ENCODE results near the gene ELMO3.

The ELMO3 gene

DNA sequence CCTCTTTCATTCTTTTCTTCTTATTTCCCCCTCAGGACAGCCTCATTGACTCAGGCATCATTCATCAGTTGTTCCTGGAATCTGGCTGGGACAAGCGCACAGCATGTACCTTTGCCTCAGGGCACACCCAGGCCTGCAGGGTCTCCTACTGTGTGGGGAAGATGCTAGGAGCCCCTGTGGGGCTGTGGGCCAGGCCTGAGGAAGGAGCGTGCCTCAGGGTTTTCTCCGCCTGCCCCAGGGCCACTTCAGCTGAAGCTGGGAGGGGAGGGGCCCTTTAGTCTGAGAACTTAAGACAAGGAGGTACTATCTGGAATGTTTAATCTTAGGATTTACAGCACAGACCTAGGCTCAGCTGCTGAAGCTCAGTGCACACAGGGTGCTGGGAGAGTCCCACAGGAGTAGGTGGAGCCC lies 7.9 kb downstream of the ELMO3 start:
- peaks cover 5% of the 10 kb centered on the region for H3K36me3 Mint-ChIP-seq (ENCODE audit: low read depth)
- no peaks in the 10 kb centered on the region for H3K4me1 Mint-ChIP-seq
- ATAC-seq (no peak), DNase-seq (no peak)
- H3K27ac Mint-ChIP-seq: no peak overlapping the region
- no peaks in the 10 kb centered on the region for H3K9me3 Mint-ChIP-seq
- H3K27me3 Mint-ChIP-seq: no peaks in the 10 kb centered on the region
- H3K4me3 Mint-ChIP-seq: no peak overlapping the region

DNA sequence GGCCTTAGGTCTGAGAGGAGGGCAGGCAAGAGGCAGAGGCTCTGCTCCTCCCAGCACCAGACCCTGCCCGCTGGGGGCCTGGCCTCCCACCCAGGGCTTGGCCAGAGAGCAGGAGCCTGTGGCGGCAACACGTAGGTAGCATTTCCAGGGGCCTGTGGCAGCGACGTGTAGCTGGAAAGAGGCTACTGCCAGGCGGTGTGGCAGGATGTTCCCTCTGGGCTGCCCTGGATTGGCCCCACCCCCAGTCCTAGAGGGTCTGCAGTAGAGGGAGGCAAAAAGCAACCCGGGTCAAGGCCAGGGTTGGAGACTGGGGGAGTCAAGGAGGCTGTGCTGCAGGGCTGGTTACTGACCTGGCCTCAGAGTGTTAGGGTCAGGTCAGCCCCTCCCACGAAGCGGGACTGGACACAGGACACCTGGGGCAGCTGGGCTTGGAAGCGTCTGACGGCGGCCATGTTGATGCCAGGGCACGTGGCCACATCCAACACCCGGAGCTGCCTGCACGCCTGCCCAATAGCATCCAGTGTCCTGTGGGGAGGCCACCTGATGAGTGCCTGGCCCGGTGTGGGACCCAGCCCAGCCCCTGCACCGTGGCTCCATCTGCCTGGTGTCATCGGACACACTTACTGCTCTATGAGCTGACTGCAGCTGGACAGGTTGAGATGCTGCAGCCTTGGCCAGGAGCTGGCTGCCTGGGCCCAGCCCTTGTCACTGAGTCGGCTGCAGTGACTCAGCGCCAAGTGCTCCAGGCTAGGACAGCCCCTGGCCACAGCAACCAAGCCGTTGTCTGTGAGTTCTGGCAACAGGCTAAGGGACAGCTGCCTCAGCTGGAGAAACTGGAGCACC lies 8.5 kb downstream of the ELMO3 start:
- Mint-ChIP-seq H3K9me3 (no peaks in the 10 kb centered on the region), H3K27me3 (no peaks in the 10 kb centered on the region), H3K4me3 (no peak overlapping the region), H3K27ac (no peak overlapping the region), H3K4me1 (no peaks in the 10 kb centered on the region), H3K36me3 (ENCODE audit: low read depth) (peaks cover 5% of the 10 kb centered on the region)
- no peak for ATAC-seq
- DNase-seq: no peak

DNA sequence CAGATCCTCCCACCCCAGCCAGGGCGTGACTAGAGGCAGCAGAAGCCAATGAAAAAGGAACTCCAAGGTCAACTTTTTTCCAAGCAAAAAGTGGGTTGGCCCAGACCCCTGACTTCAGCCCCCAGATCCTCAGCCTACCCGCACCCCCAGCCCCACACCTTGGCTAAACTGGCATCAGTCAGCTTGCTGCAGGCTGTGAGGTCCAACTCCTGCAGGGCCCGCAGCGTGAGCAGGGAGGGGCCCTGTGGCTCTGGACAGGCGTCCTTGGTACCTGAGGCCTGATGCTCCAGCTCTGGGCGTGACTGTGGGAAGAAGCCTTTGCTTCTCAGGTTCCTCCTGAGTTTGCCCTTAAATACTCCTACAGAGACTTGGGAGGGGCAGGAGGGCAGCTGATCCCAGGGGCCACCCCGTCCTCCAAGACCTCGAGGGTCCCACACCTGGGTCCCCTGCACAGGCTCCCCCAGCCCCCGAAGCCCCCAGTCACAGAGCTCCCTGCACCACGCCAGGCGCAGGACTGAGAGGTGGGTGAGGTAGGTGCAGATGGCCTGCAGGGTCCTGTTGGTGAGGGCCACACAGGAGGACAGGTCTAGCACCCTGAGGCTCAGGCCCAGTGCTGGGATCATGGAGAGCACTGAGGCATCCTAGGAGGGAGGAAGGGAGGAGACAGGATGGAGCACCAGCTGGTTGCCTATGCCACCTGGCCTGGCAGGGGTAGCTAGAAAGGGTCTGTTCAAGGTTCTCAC lies 9.4 kb downstream of the ELMO3 start:
- peak; percentile 2 for ATAC-seq
- H3K27ac Mint-ChIP-seq: peak overlapping the region; percentile 9
- H3K9me3 Mint-ChIP-seq: no peaks in the 10 kb centered on the region

DNA sequence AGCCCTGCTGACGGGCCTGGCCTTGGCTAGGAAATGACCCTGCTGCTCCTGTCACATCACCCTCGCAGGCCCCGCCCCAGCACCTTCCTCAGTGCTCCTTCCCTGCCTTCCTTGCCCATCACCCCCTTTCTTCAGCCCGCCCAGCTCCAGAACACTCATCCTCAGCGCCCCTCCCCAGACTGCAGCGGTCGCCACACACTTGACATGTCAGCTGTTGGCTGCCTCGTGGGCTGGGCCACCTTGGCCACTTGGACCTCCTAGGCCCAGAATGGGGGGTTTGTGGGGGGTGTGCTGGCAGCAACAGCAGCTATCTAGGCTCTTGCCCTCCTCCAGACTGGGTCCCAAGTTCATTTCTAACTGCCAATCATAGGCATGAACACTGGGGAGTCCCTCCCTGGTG lies 10.6 kb downstream of the ELMO3 start:
- ATAC-seq (no peak), DNase-seq (no peak)
- Mint-ChIP-seq H3K36me3 (ENCODE audit: low read depth) (peaks cover 5% of the 10 kb centered on the region), H3K4me1 (no peaks in the 10 kb centered on the region), H3K4me3 (no peak overlapping the region), H3K27me3 (no peaks in the 10 kb centered on the region), H3K27ac (no peak overlapping the region), H3K9me3 (no peaks in the 10 kb centered on the region)

More for the DNA sequence above, 9.4 kb downstream of the ELMO3 start:
- Mint-ChIP-seq H3K4me3 (no peak overlapping the region), H3K27me3 (no peaks in the 10 kb centered on the region), H3K4me1 (no peaks in the 10 kb centered on the region), H3K36me3 (ENCODE audit: low read depth) (peaks cover 5% of the 10 kb centered on the region)
- DNase-seq: no peak

DNA sequence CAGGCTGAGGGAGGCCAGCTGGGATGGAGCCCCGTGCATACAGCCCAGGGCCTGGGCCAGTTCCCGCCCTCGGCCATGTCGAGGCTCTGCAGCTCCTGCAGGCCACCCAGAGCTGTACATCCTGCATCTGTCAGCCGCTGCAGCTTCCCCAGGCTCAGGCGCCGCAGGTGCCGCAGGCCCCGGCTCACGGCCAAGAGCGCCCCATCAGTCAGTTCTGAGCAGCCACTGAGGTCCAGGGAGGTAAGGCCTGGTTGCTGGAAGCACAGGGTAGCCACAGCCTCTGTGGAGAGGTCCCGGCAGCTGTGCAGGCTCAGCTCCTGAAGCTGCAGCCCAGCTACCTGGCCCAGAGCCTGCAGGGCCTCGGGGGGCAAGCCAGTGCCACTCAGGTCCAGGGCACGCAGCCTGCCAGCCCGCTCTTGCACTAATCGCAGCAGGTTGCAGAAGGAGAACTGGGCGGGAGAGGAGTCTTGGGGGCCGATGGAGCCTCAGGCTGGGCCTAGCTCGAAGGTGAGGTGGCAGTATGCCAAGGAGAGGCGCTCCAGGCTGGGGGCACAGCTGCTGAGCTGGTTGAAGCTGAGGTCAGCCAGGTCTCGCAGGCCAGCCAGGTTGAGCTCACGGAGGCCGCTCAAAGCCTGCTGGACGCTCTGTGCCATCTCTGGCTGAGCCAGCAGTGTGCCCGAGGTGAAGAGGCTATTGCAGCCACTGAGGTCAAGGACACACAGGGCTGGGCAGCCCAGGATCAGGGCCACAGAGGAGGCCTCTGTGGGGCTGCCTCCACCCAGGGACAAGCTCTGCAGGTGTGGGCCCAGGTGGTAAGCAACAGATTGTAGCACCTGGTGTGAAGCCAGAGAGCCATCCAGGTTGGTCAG lies 11.4 kb downstream of the ELMO3 start:
- Mint-ChIP-seq H3K36me3 (ENCODE audit: low read depth) (peaks cover 5% of the 10 kb centered on the region), H3K27me3 (no peaks in the 10 kb centered on the region), H3K4me3 (no peak overlapping the region), H3K27ac (no peak overlapping the region), H3K9me3 (no peaks in the 10 kb centered on the region), H3K4me1 (no peaks in the 10 kb centered on the region)
- ATAC-seq: no peak
- DNase-seq: no peak

DNA sequence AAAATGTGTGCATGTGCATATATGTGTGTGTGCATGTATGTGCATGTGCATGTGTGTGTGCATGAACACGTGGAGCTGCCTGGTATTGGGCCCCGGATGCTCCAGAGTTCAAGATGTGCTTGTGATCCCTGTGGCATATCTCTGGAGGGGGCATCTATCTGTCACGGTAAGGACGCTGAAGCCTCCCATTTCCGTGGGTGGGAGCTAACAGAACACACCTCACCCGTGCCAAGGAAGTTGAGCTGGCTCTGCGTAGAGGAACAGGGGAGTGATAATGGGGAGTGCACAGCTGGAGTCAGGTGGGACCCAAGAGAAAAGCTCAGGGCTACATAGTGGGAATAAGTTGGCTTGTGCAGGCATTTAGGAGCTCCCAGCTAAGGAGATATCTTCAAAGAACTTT lies 12.7 kb downstream of the ELMO3 start:
- no peak overlapping the region for H3K4me3 Mint-ChIP-seq
- ATAC-seq (no peak), DNase-seq (no peak)
- no peaks in the 10 kb centered on the region for H3K27me3 Mint-ChIP-seq
- H3K27ac Mint-ChIP-seq: no peak overlapping the region
- no peaks in the 10 kb centered on the region for H3K36me3 Mint-ChIP-seq (ENCODE audit: low read depth)
- no peaks in the 10 kb centered on the region for H3K9me3 Mint-ChIP-seq
- no peaks in the 10 kb centered on the region for H3K4me1 Mint-ChIP-seq

DNA sequence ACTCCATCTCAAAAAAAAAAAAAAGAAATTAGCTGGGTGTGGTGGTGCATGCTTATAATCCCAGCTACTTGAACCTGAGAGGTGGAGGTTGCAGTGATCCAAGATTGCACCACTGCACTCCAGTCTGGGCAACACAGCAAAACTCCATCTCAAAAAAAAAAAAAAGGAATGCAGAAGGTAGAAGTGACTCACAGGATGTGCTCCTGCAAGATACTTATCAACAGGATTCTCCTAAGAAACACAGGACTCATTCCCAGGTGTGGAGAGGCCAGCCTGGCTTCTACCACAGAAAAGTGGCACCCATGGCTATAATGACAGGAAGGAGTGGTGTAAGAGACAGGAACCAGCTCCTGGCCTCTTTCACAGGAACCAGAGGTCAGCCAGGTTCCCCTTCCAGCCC lies 13.8 kb downstream of the ELMO3 start:
- no peaks in the 10 kb centered on the region for H3K36me3 Mint-ChIP-seq (ENCODE audit: low read depth)

DNA sequence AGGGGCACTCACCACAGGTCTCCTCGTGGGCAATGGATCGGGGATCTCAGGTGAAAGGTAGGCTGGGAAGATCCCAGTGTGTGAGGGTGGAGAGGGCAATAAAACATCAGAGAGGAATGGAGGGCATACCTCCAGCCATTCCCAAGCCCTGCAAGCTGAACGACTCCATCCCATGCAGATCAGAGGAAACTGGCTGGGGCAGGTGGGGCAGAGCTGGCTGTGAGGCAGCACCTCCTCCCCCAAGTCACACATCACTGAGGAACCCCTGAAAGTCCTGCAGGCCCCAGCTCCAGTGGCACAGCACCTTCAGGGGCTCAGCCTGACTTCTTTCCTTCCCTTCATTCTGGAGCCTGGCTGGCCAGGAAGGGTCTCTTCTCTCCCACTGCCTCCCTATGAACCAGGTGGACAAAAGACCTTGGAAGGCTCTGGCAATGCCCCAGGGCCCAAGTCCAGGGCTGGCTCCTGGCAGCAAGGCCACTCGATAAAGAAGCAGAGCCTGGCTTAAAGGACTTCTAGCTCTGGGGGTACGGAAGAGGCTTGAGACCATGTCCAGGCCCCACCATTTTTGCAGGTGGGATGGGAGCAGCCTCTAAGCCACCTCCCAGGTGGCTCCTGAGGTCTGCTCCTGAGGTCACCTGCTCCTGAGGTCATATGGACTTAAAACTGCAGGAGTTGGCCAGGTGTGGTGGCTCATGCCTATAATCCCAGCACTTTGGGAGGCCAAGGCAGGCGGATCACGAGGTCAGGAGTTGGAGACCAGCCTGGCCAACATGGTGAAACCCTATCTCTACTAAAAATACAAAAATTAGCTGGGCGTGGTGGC lies 14.5 kb downstream of the ELMO3 start:
- H3K4me1 Mint-ChIP-seq: no peaks in the 10 kb centered on the region
- H3K9me3 Mint-ChIP-seq: no peaks in the 10 kb centered on the region
- ATAC-seq (no peak), DNase-seq (no peak)
- H3K27me3 Mint-ChIP-seq: no peaks in the 10 kb centered on the region
- H3K36me3 Mint-ChIP-seq (ENCODE audit: low read depth): no peaks in the 10 kb centered on the region
- H3K4me3 Mint-ChIP-seq: no peak overlapping the region
- no peak overlapping the region for H3K27ac Mint-ChIP-seq

More for the DNA sequence above, 13.8 kb downstream of the ELMO3 start:
- DNase-seq (no peak), ATAC-seq (no peak)
- no peaks in the 10 kb centered on the region for H3K27me3 Mint-ChIP-seq
- H3K27ac Mint-ChIP-seq: no peak overlapping the region
- no peaks in the 10 kb centered on the region for H3K4me1 Mint-ChIP-seq
- no peak overlapping the region for H3K4me3 Mint-ChIP-seq
- no peaks in the 10 kb centered on the region for H3K9me3 Mint-ChIP-seq

DNA sequence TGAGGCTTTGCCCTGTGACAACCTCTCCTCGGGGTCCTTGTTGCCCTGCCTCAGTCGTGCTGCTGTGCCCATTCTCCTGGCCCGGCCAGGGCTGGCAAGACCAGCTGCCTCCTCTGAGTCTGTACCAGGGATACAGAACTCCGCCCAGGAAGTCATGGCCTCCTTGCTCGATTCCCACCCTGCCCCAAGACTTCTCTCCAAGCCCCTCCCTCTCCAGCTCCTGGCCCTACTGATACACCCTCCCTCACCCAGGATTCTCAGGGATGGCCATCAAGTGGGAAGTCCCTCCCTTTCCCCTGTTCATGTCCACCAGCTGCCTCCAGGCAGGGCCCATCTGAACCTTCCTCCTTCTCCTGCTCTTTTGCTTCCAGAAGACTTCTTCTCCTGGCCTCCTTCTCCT lies 16.8 kb downstream of the ELMO3 start:
- Mint-ChIP-seq H3K27me3 (no peaks in the 10 kb centered on the region), H3K36me3 (ENCODE audit: low read depth) (no peaks in the 10 kb centered on the region), H3K4me1 (no peaks in the 10 kb centered on the region), H3K27ac (no peak overlapping the region), H3K9me3 (no peaks in the 10 kb centered on the region), H3K4me3 (no peak overlapping the region)
- ATAC-seq: no peak
- DNase-seq: no peak

DNA sequence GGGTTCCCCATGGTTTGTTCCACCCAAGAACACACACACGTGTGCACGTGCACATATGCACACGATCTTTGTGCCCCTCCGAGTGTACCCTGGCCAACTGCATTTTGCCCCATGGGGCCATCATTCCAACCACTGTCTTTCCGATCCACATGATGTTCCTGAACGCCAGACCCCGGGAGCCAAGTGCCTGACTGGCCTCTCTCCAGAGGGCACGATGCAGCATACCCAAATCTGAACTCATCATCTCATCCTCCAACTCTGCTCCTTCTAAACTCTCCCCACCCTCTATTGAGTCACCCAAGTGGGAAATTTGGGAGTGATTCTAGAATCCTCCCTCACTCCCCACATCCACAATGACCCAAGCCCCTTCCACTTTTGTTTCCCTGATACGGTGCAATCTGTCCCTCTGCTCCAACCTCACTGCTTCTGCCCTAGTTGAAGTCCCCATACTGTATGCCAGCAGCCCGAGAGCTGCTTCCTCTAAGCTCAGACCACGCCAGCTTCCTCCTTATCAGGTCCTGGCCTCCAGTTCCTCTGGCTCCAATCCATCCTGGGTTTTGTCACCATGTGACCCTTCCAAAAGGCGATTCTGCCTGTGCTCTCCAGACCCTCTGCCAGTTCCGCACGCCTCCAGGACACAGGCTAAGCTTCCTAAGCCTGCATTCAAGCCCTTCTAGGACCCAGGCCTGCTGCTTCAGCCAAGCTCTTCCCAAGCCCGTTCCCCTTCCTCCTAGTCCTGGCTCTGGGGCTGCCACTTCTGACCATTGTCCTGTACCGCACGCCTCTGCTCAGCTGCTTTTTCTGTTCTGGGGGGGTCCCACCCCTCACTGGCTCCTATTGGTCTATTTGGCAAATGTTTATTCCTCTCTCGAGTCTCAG lies 17.9 kb downstream of the ELMO3 start:
- DNase-seq: no peak
- H3K27ac Mint-ChIP-seq: no peak overlapping the region
- H3K27me3 Mint-ChIP-seq: no peaks in the 10 kb centered on the region

DNA sequence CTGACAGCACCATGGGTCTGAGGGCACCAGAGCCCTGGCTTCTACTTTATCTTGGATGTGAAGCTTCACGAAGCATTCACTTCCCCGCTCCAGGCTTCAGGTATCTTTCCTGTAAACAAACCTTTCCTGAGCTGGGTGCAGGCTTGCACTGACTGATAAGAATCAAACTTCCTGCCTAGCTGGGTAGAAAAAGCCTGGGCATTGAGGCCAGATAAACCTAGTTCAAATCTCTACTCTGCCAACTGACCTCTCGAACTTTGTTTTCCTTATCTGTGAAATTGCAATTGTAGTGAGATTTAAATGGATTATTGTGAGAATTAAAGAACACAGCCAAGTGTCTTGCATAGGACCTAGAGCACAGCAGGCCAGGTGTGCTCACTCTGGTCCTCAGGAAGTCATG lies 25.1 kb downstream of the ELMO3 start:
- peaks cover 11% of the 10 kb centered on the region for H3K36me3 Mint-ChIP-seq (ENCODE audit: low read depth)
- no peak overlapping the region for H3K27ac Mint-ChIP-seq
- no peak for DNase-seq
- H3K4me3 Mint-ChIP-seq: no peak overlapping the region
- peaks cover 3% of the 10 kb centered on the region for H3K27me3 Mint-ChIP-seq
- ATAC-seq: no peak
- peaks cover 33% of the 10 kb centered on the region for H3K4me1 Mint-ChIP-seq
- no peaks in the 10 kb centered on the region for H3K9me3 Mint-ChIP-seq

More for the DNA sequence above, 17.9 kb downstream of the ELMO3 start:
- Mint-ChIP-seq H3K4me1 (no peaks in the 10 kb centered on the region), H3K4me3 (no peak overlapping the region), H3K9me3 (no peaks in the 10 kb centered on the region), H3K36me3 (ENCODE audit: low read depth) (no peaks in the 10 kb centered on the region)
- ATAC-seq: no peak

DNA sequence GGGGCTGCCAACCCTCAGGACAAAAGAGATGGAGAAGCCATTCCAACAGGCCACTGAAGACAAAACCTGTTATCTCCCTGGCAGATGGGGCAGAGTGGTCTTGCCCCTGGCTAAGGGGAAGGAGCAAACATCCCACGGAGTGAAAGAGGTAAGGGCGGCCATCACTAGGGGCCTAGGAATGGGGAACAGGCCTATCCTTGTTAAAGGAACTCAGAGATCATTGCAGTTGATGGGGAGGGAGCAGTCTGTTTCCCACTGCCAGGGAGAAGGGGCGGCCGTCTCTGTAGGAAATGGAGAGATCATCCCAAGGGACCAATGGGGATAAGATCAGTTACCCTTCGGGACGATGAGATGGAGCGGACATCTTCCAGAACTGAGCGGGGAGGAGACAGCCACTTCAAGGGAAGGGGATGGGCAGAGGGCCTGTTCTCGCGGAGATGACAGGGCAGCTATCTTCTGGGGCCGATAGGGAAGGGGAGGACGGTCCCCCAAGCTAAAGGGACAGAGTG lies 27.4 kb downstream of the ELMO3 start:
- Mint-ChIP-seq H3K4me1 (peaks cover 33% of the 10 kb centered on the region), H3K27me3 (peaks cover 3% of the 10 kb centered on the region), H3K4me3 (peak overlapping the region; percentile 100), H3K9me3 (no peaks in the 10 kb centered on the region), H3K36me3 (ENCODE audit: low read depth) (peaks cover 28% of the 10 kb centered on the region), H3K27ac (peak overlapping the region; percentile 100)
- ATAC-seq (no peak), DNase-seq (no peak)

Data from activated naive CD8-positive, alpha-beta T cell treated with anti-CD3 and anti-CD28 coated beads, Interleukin-2, amount 50 U/mL, for 24 hours (primary cell).